HG02884 (cell line): ENCODE results near the gene KBTBD12.

Experiments used
- ATAC-seq: cut with Tn5 transposase; IDR thresholded peaks from one replicate; pipeline ENCODE4 v1.9.1; 2021; ENCODE audit warnings: mild to moderate bottlenecking, moderate library complexity; ENCODE audit not compliant: unreplicated experiment

Gene KBTBD12

GRCh38 chr3:128009952-128010846, 95.2 kb downstream of the KBTBD12 start:
- no peak for ATAC-seq

- ATAC-seq, result no peak
Measured at GRCh38 chr3:128011140-128011539, 96.1 kb downstream of the KBTBD12 start.

- no peak for ATAC-seq
Measured at GRCh38 chr3:128012050-128012449, 97.0 kb downstream of the KBTBD12 start.

GRCh38 chr3:128014548-128014947, 99.5 kb downstream of the KBTBD12 start:
- ATAC-seq, result no peak

GRCh38 chr3:128016502-128016901, 101.5 kb downstream of the KBTBD12 start:
- ATAC-seq, result no peak

- ATAC-seq, result no peak
Measured at GRCh38 chr3:128021768-128022372, 106.8 kb downstream of the KBTBD12 start.

- no peak for ATAC-seq
Measured at GRCh38 chr3:128033102-128033501, 118.1 kb downstream of the KBTBD12 start.

GRCh38 chr3:128036119-128036518, 121.1 kb downstream of the KBTBD12 start:
- no peak for ATAC-seq
